Measurements from ENCODE around the gene RPL36A. TPM values are rescaled to one million over a fixed set of nuclear protein-coding genes. Genes with fewer than 3 reads are reported as not detected.
A peak's percentile ranks its signal among the peaks of the same experiment; 100 is the strongest.

The RPL36A gene
- 78.1 TPM for total RNA-seq
- long read RNA-seq, transcript RPL36A-203 (5 exons, 910 nt), result major isoform, 45 of 45 reads
- long read RNA-seq, partial matches to known transcripts, result 0 of 45 reads
- long read RNA-seq, other reads (novel, unspliced or antisense), result 0 of 45 reads

- ATAC-seq, result peak; percentile 99
- intact Hi-C loops (cut with DNase I), result no loop called here
- DNase-seq (ENCODE audit: missing footprints), result peak; percentile 94
Measured at GRCh38 chrX:101390664-101391525, at the start of gene RPL36A. Gene RPL36A (plus strand): TSS chrX:101391011. CDS start chrX:101391044, 33 bp downstream.

GRCh38 chrX:101347859-101348451 is 42.9 kb upstream of the RPL36A start:
- peak; percentile 5 for ATAC-seq
- intact Hi-C loops (cut with DNase I), result no loop called here
- no peak for DNase-seq (ENCODE audit: missing footprints)

- peak; percentile 88 for DNase-seq (ENCODE audit: missing footprints)
- intact Hi-C loops (cut with DNase I), result no loop called here
- peak; percentile 99 for ATAC-seq
Measured at GRCh38 chrX:101348452-101349192, 42.2 kb upstream of the RPL36A start, which contains the start of gene TIMM8A. Gene TIMM8A (minus strand): TSS chrX:101348742. CDS start chrX:101348664, 78 bp downstream.

- DNase-seq (ENCODE audit: missing footprints) (no peak), ATAC-seq (no peak)
- intact Hi-C loops (cut with DNase I), result no loop called here
Measured at GRCh38 chrX:101349193-101349562, 41.6 kb upstream of the RPL36A start.

DNA sequence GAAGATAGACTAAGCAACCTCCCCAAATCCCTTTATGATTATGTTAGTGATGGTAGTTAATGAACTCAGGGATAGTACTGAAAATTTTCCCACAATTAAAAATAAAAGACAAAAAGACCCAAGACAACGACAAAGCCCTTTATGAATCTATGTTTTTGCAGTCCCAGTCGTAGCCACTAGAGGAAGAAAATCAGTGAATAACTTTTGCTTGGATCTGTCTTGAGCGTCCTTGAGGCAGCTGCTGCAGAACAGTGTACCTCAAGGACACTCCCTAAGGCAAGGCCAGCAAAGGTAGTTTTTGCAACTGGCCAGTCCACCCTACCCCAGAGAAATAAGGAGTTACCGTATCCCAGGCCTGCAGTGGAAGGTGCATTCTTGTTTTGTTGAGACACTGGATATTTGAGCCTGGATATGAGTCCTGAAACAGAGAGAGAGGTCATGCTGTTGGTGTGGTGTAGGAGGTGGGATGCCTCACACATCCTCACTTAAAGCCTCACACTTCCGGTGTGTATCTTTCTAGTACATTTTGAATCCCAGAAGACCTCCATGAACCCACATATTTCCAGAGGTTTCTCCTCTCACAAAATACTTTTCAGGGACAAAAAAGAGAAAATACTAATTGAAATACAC is 33.5 kb upstream of the RPL36A start:
- intact Hi-C loops (cut with DNase I), result no loop called here
- DNase-seq (ENCODE audit: missing footprints), result no peak
- no peak for ATAC-seq

GRCh38 chrX:101359966-101360365 is 30.8 kb upstream of the RPL36A start:
- DNase-seq (ENCODE audit: missing footprints), result no peak
- intact Hi-C loops (cut with DNase I), result no loop called here
- ATAC-seq, result no peak

- DNase-seq (ENCODE audit: missing footprints) (no peak), ATAC-seq (no peak)
- intact Hi-C loops (cut with DNase I), result no loop called here
Measured at GRCh38 chrX:101360390-101360789, 30.4 kb upstream of the RPL36A start.

DNA sequence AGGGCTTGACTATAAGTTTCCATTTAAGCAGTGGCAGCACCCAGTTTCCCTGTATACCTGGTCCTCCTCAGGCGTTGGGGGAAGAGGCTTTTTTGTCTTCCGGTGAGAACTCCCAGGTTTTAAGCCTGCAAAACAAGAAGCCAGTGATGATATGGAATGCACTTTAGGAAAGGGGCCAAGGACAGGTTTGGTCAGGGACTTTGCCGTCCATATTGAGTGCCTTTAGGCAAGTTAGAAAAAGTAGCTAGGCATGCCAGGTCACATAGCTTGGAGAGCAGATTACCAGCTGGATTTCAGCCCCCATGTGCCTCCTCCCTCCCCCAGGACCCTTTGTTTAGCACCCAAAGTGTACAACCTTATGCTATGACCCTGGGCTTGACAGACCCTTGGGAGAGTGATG is 28.7 kb upstream of the RPL36A start:
- intact Hi-C loops (cut with DNase I), result no loop called here
- no peak for ATAC-seq
- DNase-seq (ENCODE audit: missing footprints), result no peak

DNA sequence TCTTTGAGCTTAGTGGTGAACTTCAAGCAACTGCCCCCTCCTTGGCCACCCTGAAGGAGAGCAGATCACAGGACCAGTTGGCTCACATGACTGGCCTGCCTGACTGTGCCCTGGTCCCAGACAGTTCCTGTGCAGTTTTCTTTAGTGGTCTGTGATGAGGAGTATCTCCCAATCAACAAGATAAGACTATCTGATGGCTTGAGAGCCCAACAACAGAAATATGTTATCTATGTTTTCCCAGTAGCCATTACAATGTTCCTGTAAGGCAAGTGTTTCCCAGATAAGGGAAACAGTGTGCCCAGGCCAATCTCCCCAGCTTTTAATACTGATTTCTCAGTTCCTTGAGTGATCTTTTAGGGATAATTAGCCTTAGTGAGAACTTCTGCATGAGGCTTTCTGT is 28.1 kb upstream of the RPL36A start:
- intact Hi-C loops (cut with DNase I), result no loop called here
- ATAC-seq, result no peak
- DNase-seq (ENCODE audit: missing footprints), result no peak

DNA sequence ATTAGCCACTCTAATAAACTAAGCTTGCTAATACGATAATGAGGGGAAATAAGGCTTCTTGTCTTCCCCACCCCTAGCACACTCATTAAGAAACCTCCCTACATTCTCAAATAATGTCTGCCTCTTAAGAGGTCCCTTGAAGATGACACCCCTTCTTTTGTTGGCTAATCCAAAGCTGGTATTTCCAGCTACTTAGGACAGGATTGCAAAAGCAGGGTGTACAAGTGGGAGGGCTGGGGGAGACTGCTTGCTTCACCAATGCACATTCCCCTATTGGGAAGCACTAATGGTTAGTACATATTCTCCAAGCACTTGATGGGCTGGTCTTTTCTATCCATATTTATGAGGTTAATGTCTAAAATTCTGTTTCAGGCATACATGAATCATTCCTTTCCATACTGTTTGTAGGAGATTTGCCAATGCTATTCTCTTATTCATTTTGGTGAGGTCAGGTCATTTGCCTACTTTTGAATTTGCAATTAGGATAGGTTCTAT is 25.5 kb upstream of the RPL36A start:
- ATAC-seq (no peak), DNase-seq (ENCODE audit: missing footprints) (no peak)
- intact Hi-C loops (cut with DNase I), result no loop called here

DNA sequence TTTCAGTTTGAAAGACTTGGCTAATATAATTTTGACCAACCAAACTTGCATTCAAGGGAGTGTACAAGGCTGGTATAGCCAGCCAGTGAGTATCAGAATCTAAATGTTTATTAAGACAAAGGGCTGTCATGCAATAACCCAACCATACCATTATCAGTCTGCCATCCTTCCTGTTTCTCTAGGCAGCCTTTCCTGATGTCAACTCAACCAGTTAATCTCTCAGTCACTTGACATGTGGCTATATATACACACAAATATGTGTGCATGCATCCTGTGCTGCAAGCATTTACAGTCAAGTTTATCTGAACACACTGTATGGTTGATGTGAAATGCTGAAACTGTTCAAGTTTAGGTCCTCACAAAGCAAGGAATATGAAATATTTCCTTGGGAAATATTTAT is 22.0 kb upstream of the RPL36A start:
- intact Hi-C loops (cut with DNase I), result no loop called here
- DNase-seq (ENCODE audit: missing footprints) (no peak), ATAC-seq (no peak)

- intact Hi-C loops (cut with DNase I), result no loop called here
- DNase-seq (ENCODE audit: missing footprints) (no peak), ATAC-seq (no peak)
Measured at GRCh38 chrX:101369687-101370086, 21.1 kb upstream of the RPL36A start.

- no peak for ATAC-seq
- intact Hi-C loops (cut with DNase I), result no loop called here
- DNase-seq (ENCODE audit: missing footprints), result no peak
Measured at GRCh38 chrX:101370888-101371504, 19.8 kb upstream of the RPL36A start.

DNA sequence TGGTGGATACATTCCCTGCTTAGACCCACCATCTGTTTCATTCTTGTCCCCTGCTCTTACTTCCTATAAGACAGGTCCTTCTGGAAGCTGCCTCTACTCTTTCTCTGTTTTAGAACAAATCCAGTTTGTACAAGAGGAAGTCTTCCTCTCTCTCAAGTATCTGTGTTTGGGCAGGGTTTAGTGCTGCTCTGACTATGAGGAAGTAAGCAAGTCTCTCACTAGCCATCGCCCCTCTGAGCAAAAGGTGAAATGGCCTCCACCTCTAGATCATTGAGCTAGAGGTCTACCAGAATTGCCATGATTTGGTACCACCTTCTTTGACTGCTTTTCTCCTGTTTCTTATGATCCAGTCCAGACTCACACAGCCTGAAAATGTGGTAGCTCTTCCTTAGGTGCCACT is 13.3 kb upstream of the RPL36A start:
- no peak for DNase-seq (ENCODE audit: missing footprints)
- intact Hi-C loops (cut with DNase I), result no loop called here
- no peak for ATAC-seq

DNA sequence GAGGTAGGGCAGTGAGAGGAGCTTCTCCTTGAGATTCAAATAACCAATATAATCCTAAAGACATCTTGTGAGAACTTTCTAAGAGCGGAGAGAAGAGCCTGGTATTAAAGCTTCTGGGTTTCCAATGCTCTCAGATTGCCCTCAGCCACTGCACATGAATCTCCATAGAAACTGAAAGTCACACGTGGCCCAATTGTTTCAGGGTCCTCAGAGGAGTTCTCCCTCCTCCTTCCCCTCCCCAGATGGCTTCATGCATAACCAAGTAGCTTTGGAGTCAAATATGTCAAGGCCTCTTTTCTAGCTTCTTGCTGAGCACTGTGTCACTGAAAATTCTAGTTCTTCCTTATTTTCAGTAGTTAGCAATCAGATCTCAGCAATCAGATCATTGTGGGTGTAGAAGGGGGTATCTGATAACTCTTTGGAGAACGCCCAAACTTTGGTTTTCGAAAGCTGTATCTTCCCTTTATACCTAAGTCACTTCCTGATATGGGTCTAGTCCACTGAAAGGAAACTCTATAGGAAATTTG is 7.1 kb upstream of the RPL36A start:
- ATAC-seq (no peak), DNase-seq (ENCODE audit: missing footprints) (no peak)
- intact Hi-C loops (cut with DNase I), result no loop called here

- DNase-seq (ENCODE audit: missing footprints) (no peak), ATAC-seq (no peak)
- intact Hi-C loops (cut with DNase I), result no loop called here
Measured at GRCh38 chrX:101385026-101385684, 5.7 kb upstream of the RPL36A start.

- DNase-seq (ENCODE audit: missing footprints), result no peak
- peak; percentile 38 for ATAC-seq
- intact Hi-C loops (cut with DNase I), result no loop called here
Measured at GRCh38 chrX:101385795-101386541, 4.8 kb upstream of the RPL36A start, which contains the start of gene BTK. Gene BTK (minus strand): TSS chrX:101386191. CDS start chrX:101375284, 10,907 bp downstream.

Measured in Right ventricle myocardium inferior (tissue), 1 donor.